BJ (cell line): ENCODE results near the gene PRICKLE1. TPM values are rescaled to one million over a fixed set of nuclear protein-coding genes. Genes with fewer than 3 reads are reported as not detected.

Experiments
- CTCF ChIA-PET: fragments of 350-600 bp; formaldehyde crosslinking; extraction: SDS; loops from one replicate; lab custom pipeline; 2021; ENCODE audit warnings: antibody characterized with exemption, inconsistent platforms; lab: Yijun Ruan, JAX
- POLR2A ChIA-PET: fragments of 300-600 bp; sonication (Branson Sonifier 250); formaldehyde crosslinking; extraction: SDS; loops from one replicate; lab custom pipeline; 2021; ENCODE audit warnings: antibody characterized with exemption; lab: Charles Lee
- DNase-seq: peaks from one replicate; pipeline ENCODE4 v3.0.0-alpha.2; 2011; ENCODE audit warnings: low read depth
- H3K27me3 ChIP-seq: 2 replicates; pipeline ENCODE4 v1.6.0; 2011; ENCODE audit warnings: low read length; ENCODE audit not compliant: control insufficient read depth, insufficient read depth
- H3K36me3 ChIP-seq: 2 replicates; pipeline ENCODE4 v1.5.1; 2011; ENCODE audit warnings: low read length; ENCODE audit not compliant: control insufficient read depth, insufficient read depth
- H3K4me3 ChIP-seq: 2 replicates; pipeline ENCODE4 v1.5.1; 2011; ENCODE audit warnings: low read depth, mild to moderate bottlenecking, control low read depth, low read length
- polyA plus RNA-seq: library from polyadenylated mRNA; depleted of rRNA; stranded (reverse); fragments of >200 nt; gene quantifications from 2 replicates; pipeline ENCODE4 v1.2.3, GENCODE V29; 2011
- TF ChIP-seq, protein P1 (sequence below): IDR thresholded peaks from 2 replicates; pipeline ENCODE4 v1.5.1; 2011; ENCODE audit warnings: low read depth, mild to moderate bottlenecking, control low read depth, inconsistent platforms, low read length, moderate library complexity; ENCODE audit not compliant: insufficient read depth

Gene PRICKLE1
- polyA plus RNA-seq, 1 experiment = 19.9 TPM

DNA sequence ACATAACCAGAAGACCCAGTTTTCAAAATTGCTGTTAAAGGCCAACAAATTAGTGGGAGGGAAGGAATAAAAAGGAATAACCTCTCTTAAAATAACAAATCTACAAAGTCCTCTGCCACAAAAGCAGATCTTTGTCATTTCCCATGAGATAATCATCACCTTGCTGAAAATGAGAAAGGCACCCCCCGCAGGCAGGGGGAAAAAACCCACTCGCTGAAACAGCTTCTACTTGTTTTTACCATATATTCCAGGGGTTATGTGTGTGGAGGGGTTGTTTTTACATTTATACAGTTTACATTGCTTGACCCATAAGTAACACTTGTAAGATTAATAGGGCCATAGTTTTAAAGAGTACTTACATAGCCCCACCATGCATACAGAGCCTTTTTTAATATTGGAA is 131.0 kb downstream of the PRICKLE1 start:
- Histone ChIP-seq H3K27me3 (no peaks in the 10 kb centered on the region), H3K36me3 (peaks cover 8% of the 10 kb centered on the region), H3K4me3 (no peak overlapping the region)
- TF ChIP-seq, protein P1, sequence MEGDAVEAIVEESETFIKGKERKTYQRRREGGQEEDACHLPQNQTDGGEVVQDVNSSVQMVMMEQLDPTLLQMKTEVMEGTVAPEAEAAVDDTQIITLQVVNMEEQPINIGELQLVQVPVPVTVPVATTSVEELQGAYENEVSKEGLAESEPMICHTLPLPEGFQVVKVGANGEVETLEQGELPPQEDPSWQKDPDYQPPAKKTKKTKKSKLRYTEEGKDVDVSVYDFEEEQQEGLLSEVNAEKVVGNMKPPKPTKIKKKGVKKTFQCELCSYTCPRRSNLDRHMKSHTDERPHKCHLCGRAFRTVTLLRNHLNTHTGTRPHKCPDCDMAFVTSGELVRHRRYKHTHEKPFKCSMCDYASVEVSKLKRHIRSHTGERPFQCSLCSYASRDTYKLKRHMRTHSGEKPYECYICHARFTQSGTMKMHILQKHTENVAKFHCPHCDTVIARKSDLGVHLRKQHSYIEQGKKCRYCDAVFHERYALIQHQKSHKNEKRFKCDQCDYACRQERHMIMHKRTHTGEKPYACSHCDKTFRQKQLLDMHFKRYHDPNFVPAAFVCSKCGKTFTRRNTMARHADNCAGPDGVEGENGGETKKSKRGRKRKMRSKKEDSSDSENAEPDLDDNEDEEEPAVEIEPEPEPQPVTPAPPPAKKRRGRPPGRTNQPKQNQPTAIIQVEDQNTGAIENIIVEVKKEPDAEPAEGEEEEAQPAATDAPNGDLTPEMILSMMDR = no peak
- ChIA-PET CTCF (no interaction called here), POLR2A (no interaction called here)
- DNase-seq = no peak

DNA sequence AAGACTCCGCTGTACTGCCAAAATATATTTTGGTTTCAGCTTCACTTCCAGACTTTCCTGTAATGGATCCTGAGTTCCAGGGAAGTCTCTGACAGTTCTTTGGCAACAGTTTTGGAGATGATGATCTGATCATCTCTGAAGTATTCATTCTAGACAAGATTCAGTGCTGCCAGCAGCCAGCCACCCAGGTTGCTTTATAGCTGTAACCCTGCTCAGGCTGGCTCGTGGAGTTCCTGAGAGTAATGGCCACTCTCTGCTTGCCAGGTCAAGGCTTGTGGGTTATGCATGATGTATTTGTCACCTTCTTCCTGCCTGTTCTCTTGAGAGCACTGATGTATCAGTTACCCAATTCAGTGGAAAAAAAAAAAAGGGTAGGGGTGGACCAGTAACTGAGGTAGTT is 139.3 kb downstream of the PRICKLE1 start:
- H3K27me3 ChIP-seq = no peaks in the 10 kb centered on the region
- TF ChIP-seq, protein P1 = no peak
- CTCF ChIA-PET = interaction anchor here (0.8 kb wide), 1 partner anchor 359 kb away, joined by 3 read pairs; no protein-coding TSS in a partner anchor
- POLR2A ChIA-PET = no interaction called here
- H3K36me3 ChIP-seq = peaks cover 2% of the 10 kb centered on the region; the same call in 1 of the 2 replicates
- DNase-seq = no peak
- no peak overlapping the region for H3K4me3 ChIP-seq

DNA sequence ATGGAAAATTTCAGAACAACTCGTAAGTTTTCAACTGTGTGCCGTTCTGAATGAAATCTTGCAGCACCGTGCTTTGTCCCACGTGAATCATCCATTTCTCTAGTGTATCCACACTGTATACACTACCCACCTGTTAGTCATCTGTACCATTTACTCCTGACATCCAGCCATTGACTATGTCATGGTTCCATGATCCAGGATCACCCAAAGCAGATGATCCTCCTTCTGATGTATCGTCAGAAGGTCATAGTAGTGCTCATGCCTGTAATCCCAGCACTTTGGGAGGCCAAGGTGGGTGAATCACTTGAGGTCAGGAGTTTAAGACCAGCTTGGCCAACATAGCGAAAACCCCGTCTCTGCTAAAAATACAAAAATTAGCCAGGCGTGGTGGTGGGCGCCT is 140.7 kb downstream of the PRICKLE1 start:
- CTCF ChIA-PET = no interaction called here
- H3K4me3 ChIP-seq = no peak overlapping the region
- peaks cover 2% of the 10 kb centered on the region; the same call in 1 of the 2 replicates for H3K36me3 ChIP-seq
- no peak for DNase-seq
- TF ChIP-seq, protein P1 = no peak
- H3K27me3 ChIP-seq = no peaks in the 10 kb centered on the region
- POLR2A ChIA-PET = no interaction called here

DNA sequence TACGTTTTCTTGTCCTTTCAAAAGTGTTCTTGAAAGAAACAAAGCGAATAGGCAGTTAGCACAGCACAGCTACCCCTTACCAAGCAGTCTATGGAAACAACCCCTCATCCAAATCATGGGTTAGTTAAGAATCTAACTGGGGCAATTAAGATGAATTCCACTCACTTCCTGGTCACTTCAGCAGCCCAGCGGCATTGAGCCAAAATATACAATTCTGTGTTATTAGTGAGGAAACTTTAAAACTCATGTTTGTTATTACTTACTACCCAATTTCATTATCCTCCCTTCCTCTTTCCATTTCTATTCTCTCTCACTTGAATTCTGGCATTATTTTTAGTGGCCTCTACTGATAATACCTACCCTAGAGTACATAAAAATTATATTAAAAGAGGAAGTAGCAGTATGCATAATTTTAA is 142.2 kb downstream of the PRICKLE1 start:
- ChIA-PET CTCF (no interaction called here), POLR2A (no interaction called here)
- TF ChIP-seq, protein P1 = no peak
- DNase-seq = no peak
- Histone ChIP-seq H3K27me3 (no peaks in the 10 kb centered on the region), H3K4me3 (no peak overlapping the region), H3K36me3 (peaks cover 2% of the 10 kb centered on the region)

DNA sequence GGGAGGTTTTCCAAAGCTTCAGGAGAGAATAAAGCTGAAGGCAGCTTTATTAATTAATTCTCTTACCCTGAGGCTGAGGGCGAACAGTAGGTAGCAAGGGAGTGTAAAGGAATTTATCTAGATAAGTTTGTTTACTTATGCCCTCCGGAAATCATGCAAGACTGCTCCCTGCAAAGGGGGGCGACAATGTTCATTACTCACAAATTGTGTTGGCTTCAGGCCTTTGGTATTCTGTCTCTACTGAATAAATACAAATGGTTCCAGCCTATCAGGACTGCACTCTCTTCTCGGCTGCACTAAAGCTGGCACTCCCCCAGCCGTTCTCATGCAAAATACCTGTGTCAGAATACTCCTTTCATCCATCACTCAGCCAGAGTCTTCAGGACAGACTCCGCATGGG is 142.8 kb downstream of the PRICKLE1 start:
- Histone ChIP-seq H3K36me3 (peaks cover 2% of the 10 kb centered on the region), H3K4me3 (no peak overlapping the region), H3K27me3 (no peaks in the 10 kb centered on the region)
- POLR2A ChIA-PET = interaction anchor here (0.5 kb wide), 1 partner anchor 27 kb away, joined by 4 read pairs; no protein-coding TSS in a partner anchor
- TF ChIP-seq, protein P1 = no peak
- DNase-seq = no peak
- CTCF ChIA-PET = interaction anchor here (0.7 kb wide), 1 partner anchor 15 kb away, joined by 3 read pairs; no protein-coding TSS in a partner anchor
